ENCODE results near the gene PDE6H. TPM values are rescaled to one million over a fixed set of nuclear protein-coding genes. Genes with fewer than 3 reads are reported as not detected.

PDE6H gene
- total RNA-seq, 2 donors from 2014 or later = not detected

DNA sequence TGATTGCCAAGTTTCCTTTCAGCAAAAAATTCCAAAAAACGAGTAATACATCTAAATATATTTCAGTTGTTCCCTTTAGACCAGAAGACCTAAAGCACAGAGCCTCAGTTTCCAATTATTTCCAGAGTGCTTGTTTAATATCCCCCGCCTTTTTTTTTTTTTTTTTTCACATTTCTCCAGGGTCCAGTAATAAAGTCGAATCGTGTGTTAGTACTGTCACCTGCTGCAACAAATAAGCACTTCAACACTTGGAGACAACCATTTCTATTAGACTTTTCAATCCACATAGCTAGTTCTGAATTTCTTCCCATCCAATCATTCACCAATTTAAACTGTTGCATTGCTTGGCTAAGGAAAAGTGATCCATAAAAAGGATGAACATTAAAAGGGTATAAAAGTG lies 13.6 kb downstream of the PDE6H start:
- Histone ChIP-seq H3K9me3 (no peaks in the 10 kb centered on the region), H3K27ac (no peak overlapping the region), H3K27me3 (replicated peaks; ENCODE audit: insufficient read depth) (no peaks in the 10 kb centered on the region), H3K4me3 (no peak overlapping the region), H3K4me1 (replicated peaks) (no peaks in the 10 kb centered on the region), H3K36me3 (no peaks in the 10 kb centered on the region)
- WGBS = 55% methylated on average over 4 of the region's 4 CpGs
- TF ChIP-seq CTCF (IDR thresholded peaks at IDR 0.05) (no peak), POLR2A (IDR thresholded peaks at IDR 0.05) (no peak), POLR2AphosphoS5 (IDR thresholded peaks at IDR 0.05) (no peak)
- DNase-seq (ENCODE audit: low spot score) = no peak
- intact Hi-C loops (cut with DNase I) = no loop called here

GRCh38 chr12:14988035-14988434 lies 15.2 kb downstream of the PDE6H start:
- WGBS = 95% methylated on average over 3 of the region's 3 CpGs
- intact Hi-C loops (cut with DNase I) = no loop called here

GRCh38 chr12:14989790-14990189 lies 16.9 kb downstream of the PDE6H start:
- WGBS = 71% methylated on average over 1 of the region's 1 CpG
- intact Hi-C loops (cut with DNase I) = loop anchor here (5.0 to 10.0 kb wide), 2 partner anchors 42 to 285 kb away; no protein-coding TSS in a partner anchor

More at GRCh38 chr12:14988035-14988434, 15.2 kb downstream of the PDE6H start:
- DNase-seq (ENCODE audit: low spot score) = no peak
- Histone ChIP-seq H3K27me3 (replicated peaks; ENCODE audit: insufficient read depth) (no peaks in the 10 kb centered on the region), H3K36me3 (no peaks in the 10 kb centered on the region), H3K4me3 (no peak overlapping the region), H3K4me1 (replicated peaks) (no peaks in the 10 kb centered on the region), H3K9me3 (no peaks in the 10 kb centered on the region), H3K27ac (no peak overlapping the region)
- TF ChIP-seq CTCF (IDR thresholded peaks at IDR 0.05) (no peak), POLR2A (IDR thresholded peaks at IDR 0.05) (no peak), POLR2AphosphoS5 (IDR thresholded peaks at IDR 0.05) (no peak)

DNA sequence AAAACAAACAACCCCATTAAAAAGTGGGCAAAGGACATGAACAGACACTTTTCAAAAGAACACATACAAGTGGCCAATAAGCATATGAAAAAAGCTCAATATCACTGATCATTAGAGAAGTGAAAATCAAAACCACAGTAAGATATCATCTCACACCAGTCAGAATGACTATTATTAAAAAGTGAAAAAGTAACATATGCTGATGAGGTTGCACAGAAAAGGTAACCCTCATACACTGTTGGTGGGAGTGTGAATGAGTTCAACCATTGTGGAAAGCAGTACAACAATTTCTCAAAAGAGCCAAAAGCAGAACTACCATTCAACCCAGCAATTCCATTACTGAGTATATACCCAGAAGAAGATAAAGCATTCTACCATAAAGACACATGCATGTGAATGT lies 18.2 kb downstream of the PDE6H start:
- DNase-seq (ENCODE audit: low spot score) = no peak
- TF ChIP-seq POLR2AphosphoS5 (IDR thresholded peaks at IDR 0.05) (no peak), CTCF (IDR thresholded peaks at IDR 0.05) (no peak)
- H3K4me3 ChIP-seq = no peak overlapping the region
- intact Hi-C loops (cut with DNase I) = loop anchor here (5.0 to 10.0 kb wide), 2 partner anchors 44 to 284 kb away; no protein-coding TSS in a partner anchor
- H3K27ac ChIP-seq = no peak overlapping the region
- no peaks in the 10 kb centered on the region for H3K4me1 ChIP-seq (replicated peaks)
- H3K36me3 ChIP-seq = no peaks in the 10 kb centered on the region
- H3K27me3 ChIP-seq (replicated peaks; ENCODE audit: insufficient read depth) = no peaks in the 10 kb centered on the region
- H3K9me3 ChIP-seq = no peaks in the 10 kb centered on the region

More at GRCh38 chr12:14989790-14990189, 16.9 kb downstream of the PDE6H start:
- no peak for TF ChIP-seq CTCF (IDR thresholded peaks at IDR 0.05)
- Histone ChIP-seq H3K4me3 (no peak overlapping the region), H3K4me1 (replicated peaks) (no peaks in the 10 kb centered on the region), H3K27me3 (replicated peaks; ENCODE audit: insufficient read depth) (no peaks in the 10 kb centered on the region), H3K36me3 (no peaks in the 10 kb centered on the region), H3K27ac (no peak overlapping the region), H3K9me3 (no peaks in the 10 kb centered on the region)
- no peak for DNase-seq (ENCODE audit: low spot score)

GRCh38 chr12:14992673-14993072 lies 19.8 kb downstream of the PDE6H start:
- TF ChIP-seq POLR2A (IDR thresholded peaks at IDR 0.05) = no peak
- TF ChIP-seq POLR2AphosphoS5 (IDR thresholded peaks at IDR 0.05) = no peak
- TF ChIP-seq CTCF (IDR thresholded peaks at IDR 0.05) = no peak
- no peaks in the 10 kb centered on the region for H3K9me3 ChIP-seq
- H3K4me3 ChIP-seq = no peak overlapping the region
- intact Hi-C loops (cut with DNase I) = loop anchor here (5.0 to 10.0 kb wide), 2 partner anchors 45 to 282 kb away; no protein-coding TSS in a partner anchor
- H3K4me1 ChIP-seq (replicated peaks) = no peaks in the 10 kb centered on the region
- 98% methylated on average over 3 of the region's 3 CpGs for WGBS
- DNase-seq (ENCODE audit: low spot score) = no peak
- no peaks in the 10 kb centered on the region for H3K36me3 ChIP-seq
- no peak overlapping the region for H3K27ac ChIP-seq
- H3K27me3 ChIP-seq (replicated peaks; ENCODE audit: insufficient read depth) = no peaks in the 10 kb centered on the region

Measured in prostate gland (tissue), 2 donors.